Measurements from ENCODE around the gene LRRC45. TPM values are rescaled to one million over a fixed set of nuclear protein-coding genes. Genes with fewer than 3 reads are reported as not detected.

The LRRC45 gene
- total RNA-seq, 1 experiment from 2014 or later = 38.1 TPM

DNA sequence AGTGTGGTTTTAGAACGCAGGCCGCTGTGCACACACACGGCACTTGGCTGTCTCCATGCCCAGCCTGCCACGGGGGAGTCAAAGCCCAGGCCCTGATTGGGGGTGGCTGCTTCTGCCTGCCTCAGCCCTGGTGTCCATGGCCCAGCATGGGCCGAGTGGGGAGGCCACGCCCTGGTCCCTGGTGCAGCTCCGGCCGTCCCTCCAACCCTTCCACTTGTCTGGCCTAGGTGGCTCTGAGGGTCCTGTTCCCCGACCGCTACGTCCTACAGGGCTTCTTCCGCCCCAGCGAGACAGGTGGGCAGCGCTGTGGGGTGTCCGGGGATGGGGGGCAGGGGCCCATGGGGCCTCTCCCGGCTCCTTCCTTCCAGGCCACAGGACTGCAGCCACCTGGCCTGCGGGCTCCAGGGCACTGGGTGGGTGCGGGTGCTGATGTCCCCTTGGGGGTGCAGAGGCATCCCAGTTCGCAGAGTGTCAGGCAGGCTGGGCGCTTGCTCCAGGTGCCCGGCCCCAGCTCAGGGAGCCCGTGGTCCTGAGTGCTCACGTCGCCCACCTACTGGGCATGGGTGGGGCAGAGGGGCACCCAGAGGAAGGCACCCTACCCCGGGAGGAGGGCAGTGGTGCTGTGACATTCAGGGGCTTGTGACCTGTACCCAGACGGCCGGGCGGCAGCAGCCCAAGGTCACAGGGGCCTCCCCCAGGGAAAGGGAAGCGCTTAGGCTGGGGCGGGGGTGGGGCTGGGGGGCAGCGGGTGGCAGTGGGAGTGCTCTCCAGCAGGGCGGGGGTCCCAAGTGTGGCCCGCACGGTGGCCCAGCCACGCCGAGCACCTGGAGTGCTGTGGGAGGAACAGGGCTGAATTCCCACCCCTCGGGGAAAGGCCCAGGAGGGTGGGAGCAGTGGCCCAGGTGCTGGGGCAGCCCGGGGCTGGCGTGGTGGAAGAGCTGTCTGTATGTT, 12.3 kb upstream of the LRRC45 start (continued):
- TF ChIP-seq STAT6 (CRISPR knock-in tag; conservative IDR thresholded peaks at IDR 0.05; ENCODE audit: low read depth) = no peak
- TF ChIP-seq GTF2I (CRISPR knock-in tag; conservative IDR thresholded peaks at IDR 0.05) = no peak
- TF ChIP-seq CDX4 (CRISPR knock-in tag; IDR thresholded peaks at IDR 0.05; ENCODE audit: borderline replicate concordance) = no peak

- Mint-ChIP-seq H3K4me3 (no peak overlapping the region), H3K27ac (no peak overlapping the region), H3K27me3 (ENCODE audit: low read depth) (no peaks in the 10 kb centered on the region), H3K9me3 (no peaks in the 10 kb centered on the region), H3K36me3 (no peaks in the 10 kb centered on the region), H3K4me1 (no peaks in the 10 kb centered on the region)
- no peak for TF ChIP-seq ZNF281 (CRISPR knock-in tag; IDR thresholded peaks at IDR 0.05)
- TF ChIP-seq ATF1 (CRISPR knock-in tag; IDR thresholded peaks at IDR 0.05) = no peak
- no peak for TF ChIP-seq ZNF263 (CRISPR knock-in tag; IDR thresholded peaks at IDR 0.05; ENCODE audit: low read depth)
- TF ChIP-seq CREM (CRISPR knock-in tag; IDR thresholded peaks at IDR 0.05) = no peak
- TF ChIP-seq JAZF1 (CRISPR knock-in tag; IDR thresholded peaks at IDR 0.05) = no peak
- no peak for TF ChIP-seq ZNF121 (CRISPR knock-in tag; IDR thresholded peaks at IDR 0.05)
- TF ChIP-seq AR (CRISPR knock-in tag; IDR thresholded peaks at IDR 0.05) = no peak
- TF ChIP-seq, protein P1, sequence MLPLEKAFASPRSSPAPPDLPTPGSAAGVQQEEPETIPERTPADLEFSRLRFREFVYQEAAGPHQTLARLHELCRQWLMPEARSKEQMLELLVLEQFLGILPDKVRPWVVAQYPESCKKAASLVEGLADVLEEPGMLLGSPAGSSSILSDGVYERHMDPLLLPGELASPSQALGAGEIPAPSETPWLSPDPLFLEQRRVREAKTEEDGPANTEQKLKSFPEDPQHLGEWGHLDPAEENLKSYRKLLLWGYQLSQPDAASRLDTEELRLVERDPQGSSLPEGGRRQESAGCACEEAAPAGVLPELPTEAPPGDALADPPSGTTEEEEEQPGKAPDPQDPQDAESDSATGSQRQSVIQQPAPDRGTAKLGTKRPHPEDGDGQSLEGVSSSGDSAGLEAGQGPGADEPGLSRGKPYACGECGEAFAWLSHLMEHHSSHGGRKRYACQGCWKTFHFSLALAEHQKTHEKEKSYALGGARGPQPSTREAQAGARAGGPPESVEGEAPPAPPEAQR (CRISPR knock-in tag; IDR thresholded peaks at IDR 0.05) = no peak
- no peak for TF ChIP-seq RORB (CRISPR knock-in tag; IDR thresholded peaks at IDR 0.05)
- no peak for TF ChIP-seq E2F5 (CRISPR knock-in tag; IDR thresholded peaks at IDR 0.05)
- TF ChIP-seq GRHL2 (CRISPR knock-in tag; IDR thresholded peaks at IDR 0.05; ENCODE audit: insufficient replicate concordance, severe bottlenecking) = no peak
- TF ChIP-seq USF1 (CRISPR knock-in tag; IDR thresholded peaks at IDR 0.05) = no peak
- TF ChIP-seq KAT7 (CRISPR knock-in tag; IDR thresholded peaks at IDR 0.05; ENCODE audit: borderline replicate concordance) = no peak
- TF ChIP-seq ETV6 (CRISPR knock-in tag; IDR thresholded peaks at IDR 0.05) = no peak
- ATAC-seq = no peak
- ChIA-PET POLR2A (no interaction called here), CTCF (interaction anchor here (3.0 kb wide), 1 partner anchor 16 kb away, joined by 11 read pairs; no protein-coding TSS in a partner anchor)
- no peak for DNase-seq (ENCODE audit: low spot score)
These were observed 11.4 kb upstream of the LRRC45 start for GRCh38 chr17:82011617-82012187.

Measured in WTC11 (cell line).